ENCODE data around the gene TUBA1B.
A peak's percentile ranks its signal among the peaks of the same experiment; 100 is the strongest.
"Not testable (repeated sequence)": the region's sequence is repeated elsewhere in the genome, so short reads cannot be mapped to it uniquely, and the experiment has no call there.

The TUBA1B gene
- total RNA-seq: 822 to 1,697 (median 1,343) reads per million in 17 experiments

- DNase-seq: peak; percentile 94 to 97 (median 96)
These were observed at the start of gene TUBA1B for GRCh38 chr12:49131051-49131893. Gene TUBA1B, minus strand, starts transcription at chr12:49131395. Its CDS starts 95 bp downstream, at chr12:49131300.

GRCh38 chr12:49174218-49174617 lies 43.0 kb upstream of the TUBA1B start:
- DNase-seq: no peak

GRCh38 chr12:49170924-49171323 lies 39.7 kb upstream of the TUBA1B start:
- no peak for DNase-seq

- no peak for DNase-seq
These were observed 33.9 kb upstream of the TUBA1B start for GRCh38 chr12:49165114-49165513.

GRCh38 chr12:49161901-49162300 lies 30.7 kb upstream of the TUBA1B start:
- not testable (repeated sequence) for DNase-seq

GRCh38 chr12:49161092-49161795 lies 30.0 kb upstream of the TUBA1B start:
- DNase-seq: peak; percentile 27 to 81 (median 56)

GRCh38 chr12:49160399-49160798 lies 29.2 kb upstream of the TUBA1B start:
- no peak for DNase-seq

GRCh38 chr12:49154221-49154620 lies 23.0 kb upstream of the TUBA1B start:
- no peak for DNase-seq

GRCh38 chr12:49147384-49147783 lies 16.2 kb upstream of the TUBA1B start:
- no peak for DNase-seq

- no peak for DNase-seq
These were observed 15.2 kb upstream of the TUBA1B start for GRCh38 chr12:49146406-49146805.

- no peak for DNase-seq
These were observed 13.2 kb upstream of the TUBA1B start for GRCh38 chr12:49144384-49144783.

- no peak for DNase-seq
These were observed 7.8 kb upstream of the TUBA1B start for GRCh38 chr12:49138999-49139398.

GRCh38 chr12:49138587-49138986 lies 7.4 kb upstream of the TUBA1B start:
- no peak for DNase-seq

- no peak for DNase-seq
These were observed 6.3 kb upstream of the TUBA1B start for GRCh38 chr12:49137476-49137875.

- DNase-seq: not testable (repeated sequence)
These were observed 5.8 kb upstream of the TUBA1B start for GRCh38 chr12:49136997-49137396.

- DNase-seq: peak in 1 of 4 experiments; percentile 15
These were observed 2.4 kb upstream of the TUBA1B start for GRCh38 chr12:49133590-49133989.

GRCh38 chr12:49133014-49133413 lies 1.8 kb upstream of the TUBA1B start:
- DNase-seq: no peak

GRCh38 chr12:49131894-49132461 lies 783 bp upstream of the TUBA1B start:
- DNase-seq: peak in 2 of 4 experiments; percentile 28 to 40

GRCh38 chr12:49130151-49131050 lies 794 bp downstream of the TUBA1B start:
- peak; percentile 97 to 99 (median 98) for DNase-seq

- no peak for DNase-seq
These were observed 1.7 kb downstream of the TUBA1B start for GRCh38 chr12:49129332-49130150.

GRCh38 chr12:49127971-49128370 lies 3.2 kb downstream of the TUBA1B start:
- not testable (repeated sequence) for DNase-seq

Data from suppressor macrophage (primary cell).